HT1080 (cell line): ENCODE measurements around the gene SYT7. TPM values are rescaled to one million over a fixed set of nuclear protein-coding genes. Genes with fewer than 3 reads are reported as not detected.

Experiments
- DNase-seq: peaks from one replicate; pipeline ENCODE4 v3.0.0-alpha.2; 2015; ENCODE audit warnings: low read depth
- total RNA-seq: library from RNA; depleted of rRNA; stranded (reverse); fragments of >200 nt; shearing (Covaris generic); gene quantifications from 2 replicates; pipeline ENCODE4 v1.2.3, GENCODE V29; 2014

SYT7 gene
- total RNA-seq, 1 experiment from 2014 or later = 2.0 TPM

GRCh38 chr11:61518032-61518795 lies 62.7 kb downstream of the SYT7 start:
- DNase-seq = no peak

DNA sequence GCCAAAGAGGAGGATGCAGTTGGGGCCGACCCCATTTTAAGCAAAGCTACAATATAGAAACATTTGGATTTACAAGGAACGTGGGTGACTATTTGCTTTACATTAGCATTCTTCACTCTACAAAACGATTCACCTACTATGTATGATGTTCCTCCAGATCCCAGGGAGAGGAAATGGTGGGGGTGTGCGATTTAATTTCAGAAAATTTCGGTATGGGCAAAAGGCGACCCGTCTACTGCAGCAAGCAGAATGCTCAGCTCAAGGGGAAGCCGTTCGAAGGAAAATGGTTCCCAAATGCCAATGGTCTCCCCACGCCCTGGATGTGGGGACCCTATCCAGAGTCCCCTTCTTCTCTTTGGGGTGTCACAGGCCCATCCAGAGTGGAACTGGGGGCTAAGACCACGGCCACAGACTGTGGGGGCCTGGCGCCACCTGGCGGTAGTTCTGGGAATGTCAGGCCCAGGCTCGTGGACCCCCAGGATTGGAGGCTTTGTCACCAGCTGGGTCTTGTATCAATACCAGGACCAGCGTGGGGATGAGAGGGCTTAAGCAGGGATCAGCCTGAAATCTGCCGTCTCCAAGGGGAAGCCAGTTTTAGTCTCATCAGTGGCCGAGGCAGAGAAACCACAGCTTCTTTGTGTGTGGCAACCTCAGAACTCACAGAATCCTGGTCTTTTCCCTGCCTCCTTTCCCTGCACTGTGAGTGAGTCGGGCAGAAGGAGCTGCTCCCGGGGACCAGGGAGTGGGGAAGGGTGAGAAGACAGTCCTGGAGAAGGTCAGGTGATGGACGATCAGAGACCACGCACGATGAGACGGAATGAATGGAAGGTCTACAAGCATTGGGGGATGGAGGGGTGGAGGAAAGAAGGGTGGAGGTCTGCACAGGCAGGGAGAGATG lies 64.0 kb downstream of the SYT7 start:
- DNase-seq = peak; percentile 15

- DNase-seq = no peak
Measured at GRCh38 chr11:61516191-61516590, 64.7 kb downstream of the SYT7 start.

DNA sequence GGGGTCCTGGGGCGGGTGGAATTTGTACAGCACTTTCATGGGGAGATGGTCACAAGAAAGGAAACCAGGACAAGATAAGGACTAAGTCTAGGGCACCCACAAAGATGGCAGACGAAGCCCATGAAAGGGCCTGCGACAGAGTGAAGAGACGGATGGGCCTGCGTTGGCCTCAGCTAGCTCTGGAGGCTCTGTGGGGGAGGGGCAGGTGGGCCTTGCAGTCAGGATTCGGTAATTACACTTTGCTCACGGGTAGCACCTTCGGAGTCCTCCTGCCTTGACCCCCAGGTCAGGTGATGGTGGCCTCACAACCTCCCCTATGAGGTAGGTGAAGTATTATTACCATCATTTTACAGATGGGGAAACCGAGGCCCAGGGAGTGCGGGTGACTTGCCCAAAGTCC lies 65.2 kb downstream of the SYT7 start:
- no peak for DNase-seq

- no peak for DNase-seq
Measured at GRCh38 chr11:61514050-61514917, 66.6 kb downstream of the SYT7 start.

- no peak for DNase-seq
Measured at GRCh38 chr11:61513143-61513765, 67.6 kb downstream of the SYT7 start.

DNA sequence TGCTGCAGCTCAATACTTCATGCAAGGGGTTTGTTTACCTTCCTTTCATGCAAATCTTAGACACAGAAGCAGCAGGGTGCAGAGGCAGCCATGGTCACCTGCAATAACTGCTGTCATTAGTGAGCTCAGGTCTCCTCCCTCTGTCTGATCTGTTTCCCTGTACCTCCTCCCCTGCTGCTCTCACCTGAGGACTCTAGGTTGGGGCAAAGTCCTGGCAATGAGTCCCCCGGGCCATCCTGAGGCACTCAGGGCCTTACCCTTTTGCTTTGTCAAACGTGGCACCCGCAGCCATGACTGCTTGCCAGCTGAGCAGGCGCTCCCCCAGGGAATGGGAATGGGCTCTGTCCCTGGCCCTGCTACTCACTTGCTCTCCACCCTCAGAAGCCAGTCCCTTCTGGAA lies 68.4 kb downstream of the SYT7 start:
- no peak for DNase-seq

DNA sequence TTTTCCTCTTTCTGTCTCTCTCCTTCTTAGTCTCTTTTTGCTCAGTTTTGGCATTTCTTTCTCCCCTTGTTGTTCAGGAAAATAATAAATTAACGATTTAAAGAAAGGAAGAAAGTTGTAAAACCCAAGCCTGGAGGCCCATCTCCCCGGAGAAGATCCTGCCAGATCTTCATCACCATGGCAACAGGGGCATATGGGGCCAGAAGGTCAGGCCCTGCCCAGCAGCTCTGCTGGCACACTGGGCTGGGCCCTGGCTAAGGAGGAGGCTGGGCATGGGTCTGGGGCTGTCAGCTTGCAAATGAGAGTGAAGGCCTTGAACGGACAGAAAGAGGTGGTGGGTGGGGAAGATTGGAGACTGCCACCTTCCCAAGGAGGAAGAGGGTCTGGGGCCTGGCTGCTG lies 69.5 kb downstream of the SYT7 start:
- DNase-seq = no peak

DNA sequence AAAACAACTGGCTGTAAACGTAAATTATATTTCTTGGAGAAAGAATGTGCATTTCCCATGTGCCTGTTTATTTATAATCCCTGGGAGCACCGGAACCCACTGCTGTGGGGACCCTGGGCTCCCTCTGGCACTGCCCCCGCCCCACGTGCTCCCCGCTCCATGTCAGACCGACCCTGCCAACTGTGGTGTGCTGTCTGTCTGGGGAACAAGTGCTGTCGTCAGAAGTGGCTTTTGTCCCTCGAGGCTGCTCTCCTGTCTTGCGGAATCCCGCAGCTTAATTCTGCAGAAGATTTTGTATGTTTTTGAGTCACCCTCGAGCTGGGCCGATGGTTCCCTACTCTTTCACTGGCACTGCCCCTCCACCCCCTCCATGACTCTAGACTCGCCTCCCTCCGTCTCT lies 69.9 kb downstream of the SYT7 start:
- DNase-seq = no peak

GRCh38 chr11:61510166-61510919 lies 70.5 kb downstream of the SYT7 start:
- DNase-seq = no peak

GRCh38 chr11:61509043-61510029 lies 71.5 kb downstream of the SYT7 start:
- peak; percentile 23 for DNase-seq

DNA sequence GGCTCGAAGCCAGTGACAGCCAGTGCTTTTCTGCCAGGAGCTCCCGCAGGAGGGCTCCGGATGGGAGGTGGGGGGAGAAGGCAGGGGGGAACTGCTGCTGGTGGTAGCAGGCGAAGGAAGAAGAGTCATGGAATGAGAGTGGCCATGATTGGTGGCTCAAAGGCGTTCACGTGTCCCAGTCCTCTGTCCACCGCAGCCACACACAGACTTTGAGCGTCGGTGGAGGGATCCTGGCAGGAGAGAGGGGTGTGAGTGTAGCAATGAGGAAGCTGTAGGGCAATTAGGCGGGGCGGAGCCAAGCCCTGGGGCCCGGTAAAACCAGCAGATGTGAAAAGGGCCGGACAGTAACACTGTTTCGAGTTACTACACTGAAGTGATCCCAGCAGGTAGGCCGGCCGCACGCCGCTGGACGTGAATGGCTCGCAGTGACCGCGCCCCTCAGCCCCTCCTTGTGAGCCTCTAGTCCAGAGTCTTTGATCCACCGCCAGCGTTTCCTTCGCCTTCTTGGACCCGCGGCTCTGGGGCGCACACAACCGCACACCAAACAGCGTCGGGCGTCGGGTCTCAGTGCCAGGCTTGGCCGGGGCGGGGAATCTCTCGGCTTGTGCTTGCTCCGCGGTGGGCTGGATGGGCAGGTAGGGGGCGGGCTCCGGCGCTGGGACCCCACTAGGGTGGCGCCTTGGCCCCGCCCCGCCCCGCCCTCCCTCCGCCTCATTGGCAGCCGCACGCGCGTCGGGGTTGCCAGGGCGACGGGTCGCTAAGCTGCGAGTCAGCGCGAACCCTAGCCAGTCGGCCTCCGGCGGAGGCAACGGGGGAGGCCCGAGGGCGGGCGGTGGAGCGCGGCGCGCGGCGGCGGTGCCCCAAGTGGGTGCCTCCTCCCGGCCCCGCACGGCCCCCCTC lies 72.7 kb downstream of the SYT7 start, which contains the start of gene LRRC10B:
Gene LRRC10B (plus strand): TSS at position 788 of the 900 bp plus-strand sequence. CDS start 250 bp downstream, outside the sequence.
- DNase-seq = no peak

DNA sequence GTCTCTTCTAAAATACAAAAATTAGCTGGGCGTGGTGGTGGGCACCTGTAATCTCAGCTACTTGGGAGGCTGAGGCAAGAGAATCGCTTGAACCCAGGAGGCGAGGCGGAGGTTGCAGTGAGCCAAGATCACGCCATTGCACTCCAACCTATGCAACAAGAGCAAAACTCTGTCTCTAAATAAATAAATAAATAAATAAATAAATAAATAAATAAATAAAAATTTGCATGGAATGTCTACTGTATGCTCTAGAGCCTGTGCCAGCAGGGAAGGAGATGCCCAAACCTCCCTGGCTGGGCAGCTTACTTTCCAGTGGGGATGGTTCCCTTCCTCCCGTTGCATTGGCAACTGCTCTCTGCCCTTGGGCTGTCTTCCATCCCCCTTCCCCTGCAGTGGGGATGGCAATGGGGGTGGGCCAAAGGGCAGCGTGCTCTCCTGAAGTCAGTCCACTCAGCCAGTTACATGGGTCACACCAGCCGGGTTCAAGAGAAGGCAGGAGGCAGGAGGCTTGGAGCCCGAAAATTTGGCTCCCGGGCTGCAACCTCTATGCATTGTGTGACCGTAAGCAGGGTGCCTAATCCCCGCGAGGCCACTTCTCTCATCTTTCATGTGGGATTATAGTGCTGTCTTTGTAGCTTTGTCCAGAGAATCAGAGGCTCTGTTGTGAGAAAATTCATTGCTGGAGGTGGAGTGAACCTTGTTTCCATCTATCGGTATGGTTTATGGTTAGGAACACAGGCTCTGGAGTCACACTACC lies 73.7 kb downstream of the SYT7 start:
- DNase-seq = no peak

- DNase-seq = no peak
Measured at GRCh38 chr11:61505640-61506155, 75.2 kb downstream of the SYT7 start.

DNA sequence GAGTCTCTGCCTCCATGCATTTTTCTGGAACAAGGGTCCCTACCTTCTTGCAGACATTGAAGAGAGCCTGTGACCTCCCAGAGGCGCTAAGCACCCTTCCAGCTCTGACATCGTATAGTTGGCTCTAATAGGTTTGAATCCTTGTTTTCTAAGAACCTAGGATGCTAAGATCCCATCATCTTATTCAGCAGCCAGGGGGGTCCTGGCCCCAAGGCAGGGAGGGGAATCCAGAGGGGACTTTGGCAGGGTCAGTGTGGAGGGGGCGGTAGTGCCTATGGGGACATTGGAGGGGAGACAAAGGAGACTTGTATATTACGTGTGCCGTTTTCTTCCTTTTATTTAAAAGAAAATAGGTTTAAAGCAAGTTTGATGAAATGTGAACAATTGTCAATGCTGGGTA lies 75.8 kb downstream of the SYT7 start:
- DNase-seq = no peak

DNA sequence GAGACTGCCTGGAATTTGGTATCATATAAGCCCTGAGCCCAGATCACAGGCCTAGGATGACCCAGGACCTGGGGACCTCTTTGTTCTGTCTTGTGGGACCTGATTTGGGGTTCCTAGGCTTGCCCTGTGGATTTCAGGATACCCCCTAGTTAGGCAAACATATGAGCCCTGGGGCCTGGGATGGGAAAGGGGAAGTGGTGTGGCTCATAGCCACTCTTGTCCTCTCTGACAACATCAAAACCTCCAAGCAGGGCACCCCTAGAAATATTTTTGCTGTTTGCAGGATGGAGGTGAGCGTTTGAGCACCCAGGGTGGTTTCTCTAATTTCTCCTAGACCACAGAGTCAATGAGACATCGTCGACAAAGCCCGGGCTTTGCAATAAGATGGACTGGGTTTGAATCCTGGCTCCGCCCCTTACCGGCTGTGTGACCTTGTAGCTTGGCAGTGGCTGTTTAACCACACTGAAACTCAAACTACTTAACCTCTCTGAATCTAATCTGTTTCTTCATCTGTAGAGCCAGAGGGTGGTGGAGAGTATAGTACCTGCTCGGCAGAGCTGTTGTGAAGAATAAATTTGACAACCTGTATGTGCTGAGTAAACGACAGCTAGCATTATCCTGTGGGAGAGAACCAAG lies 77.6 kb downstream of the SYT7 start:
- no peak for DNase-seq
